ENCODE measurements around the gene GNG7.

Gene GNG7

DNA sequence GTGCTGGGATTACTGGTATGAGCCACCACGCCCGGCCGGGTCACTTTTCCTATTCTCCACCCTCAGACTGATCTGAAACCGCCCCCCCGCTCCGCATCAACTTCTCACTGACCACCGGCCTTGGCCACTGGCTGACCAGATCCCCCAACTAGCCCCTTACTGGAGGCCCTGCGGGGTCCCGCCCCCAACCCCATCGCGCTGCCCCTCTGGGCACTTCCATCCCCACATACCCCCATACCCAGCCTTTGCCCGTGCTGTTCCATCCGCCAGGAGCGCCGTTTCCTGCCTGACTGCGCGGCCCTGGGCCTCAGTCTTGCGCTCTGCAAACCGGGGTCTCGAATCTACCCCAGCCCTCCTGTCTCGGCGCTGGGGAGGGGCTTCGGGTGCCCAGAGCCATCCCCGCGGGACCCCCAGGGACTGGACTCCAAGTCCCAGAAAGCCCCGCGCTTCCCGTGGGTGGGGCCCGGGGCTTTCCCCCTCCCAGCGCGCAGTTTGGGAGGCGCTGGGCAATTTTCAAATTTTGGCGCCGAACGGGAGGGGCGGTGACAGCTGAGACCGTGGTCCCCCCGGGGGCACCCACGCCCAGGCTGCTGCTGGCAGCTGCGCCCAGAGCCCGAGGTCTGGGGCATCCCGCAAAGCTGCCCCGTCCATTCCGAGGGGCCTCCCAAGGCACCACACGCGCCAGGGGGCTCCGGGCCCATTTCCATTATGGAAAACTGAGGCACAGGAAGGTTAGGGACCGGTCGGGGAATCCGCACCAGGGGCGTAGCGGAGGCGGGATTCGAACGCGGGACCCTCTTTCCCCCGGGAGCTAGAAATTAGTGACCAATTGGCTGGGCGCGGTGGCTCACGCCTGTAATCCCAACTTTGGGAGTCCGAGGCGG is 240.5 kb downstream of the GNG7 start:
- Mint-ChIP-seq H3K27me3 (no peaks in the 10 kb centered on the region), H3K27ac (no peak overlapping the region), H3K9me3 (ENCODE audit: low read depth) (no peaks in the 10 kb centered on the region), H3K36me3 (no peaks in the 10 kb centered on the region), H3K4me3 (peak overlapping the region; percentile 78), H3K4me1 (ENCODE audit: low read depth) (peaks cover 12% of the 10 kb centered on the region)

Data from activated naive CD8-positive, alpha-beta T cell (primary cell).